Raji (cell line): Measurements from ENCODE around the gene GSC2.

Source experiments
- POLR2A ChIP-seq: IDR thresholded peaks from 2 replicates; pipeline ENCODE4 v1.6.1; 2011; ENCODE audit warnings: low read depth, low read length, control low read depth; ENCODE audit not compliant: insufficient read depth

GSC2 gene

DNA sequence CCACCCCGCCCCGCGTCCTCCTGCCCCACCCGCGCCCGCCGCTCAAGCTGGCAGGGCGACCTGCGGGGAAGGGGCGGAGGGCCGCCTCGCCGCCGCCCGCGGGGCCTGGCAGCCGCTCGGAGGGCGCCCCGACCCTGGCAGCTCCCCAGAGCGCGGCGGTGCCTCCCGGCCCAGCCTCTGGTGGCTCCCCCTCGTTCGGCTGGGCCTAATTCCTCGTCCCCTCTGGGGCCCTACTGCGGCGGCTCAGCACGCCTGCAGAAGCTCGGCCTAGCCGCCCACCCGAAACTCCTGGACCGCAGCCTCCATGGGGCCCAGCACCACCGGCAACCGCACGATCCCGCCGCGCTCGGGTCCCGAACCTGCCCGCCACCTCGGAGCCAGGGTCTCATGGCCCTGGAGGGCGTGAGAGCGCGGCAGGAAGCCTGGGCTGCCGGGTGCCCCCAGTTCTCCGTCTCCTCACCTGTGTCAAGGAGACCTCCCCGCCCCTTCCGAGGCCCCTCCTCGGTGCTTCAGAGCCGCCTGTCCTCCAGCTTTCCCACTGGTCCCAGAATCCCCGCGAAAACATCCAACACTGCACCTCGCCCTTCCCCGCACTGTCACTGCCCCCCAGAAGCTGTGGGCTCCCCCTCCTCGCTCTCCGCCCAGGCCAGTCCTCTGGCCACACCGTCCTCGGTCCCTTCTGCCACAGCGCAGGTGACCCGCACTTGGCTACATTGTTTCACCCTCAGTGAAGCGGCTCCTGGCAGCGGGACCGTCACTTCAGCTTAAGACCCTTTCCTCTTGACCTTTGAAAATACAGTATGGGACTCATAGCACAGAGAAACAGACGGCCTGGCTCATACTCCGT is 613 bp upstream of the GSC2 start:
- TF ChIP-seq POLR2A = no peak

DNA sequence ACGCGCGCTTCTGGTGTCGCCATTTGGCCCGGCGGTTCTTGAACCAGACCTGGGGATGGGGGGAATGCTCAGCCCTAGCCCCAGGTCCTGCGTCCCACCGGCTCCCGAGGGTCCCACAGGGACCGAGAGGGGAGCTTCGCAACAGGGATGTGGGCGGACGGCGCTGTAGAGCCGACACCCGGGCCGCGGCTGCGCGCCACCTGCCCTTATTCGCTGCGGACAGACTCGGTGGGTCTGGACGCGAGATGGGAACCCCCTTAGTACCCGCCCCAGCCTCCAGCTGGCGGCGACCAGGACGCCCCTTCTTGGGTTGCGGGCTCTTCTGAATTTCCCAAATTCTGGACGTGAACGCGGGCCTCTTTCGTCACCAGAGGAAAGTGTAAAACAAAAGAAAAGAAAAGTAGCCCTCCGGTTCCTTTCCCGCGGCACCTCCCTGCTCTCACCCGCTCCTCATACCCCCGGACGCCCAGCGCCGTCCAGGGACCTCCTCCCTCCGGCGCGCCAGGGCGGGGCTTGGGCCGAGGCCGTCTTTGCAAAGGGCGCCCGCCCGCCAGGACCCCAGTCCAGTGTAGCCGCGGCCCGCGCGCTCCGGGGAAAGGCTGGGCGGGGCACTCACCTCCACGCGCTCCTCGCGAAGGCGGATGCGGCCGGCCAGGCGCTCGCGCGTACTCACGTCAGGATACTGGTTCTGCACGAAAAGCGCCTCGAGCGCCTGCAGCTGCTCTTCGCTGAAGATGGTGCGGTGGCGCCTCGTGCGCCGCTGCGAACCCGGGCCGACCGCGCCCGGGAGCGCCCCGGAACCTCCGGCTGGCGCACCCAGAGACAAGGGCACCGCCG is 827 bp downstream of the GSC2 start:
- TF ChIP-seq POLR2A = no peak

DNA sequence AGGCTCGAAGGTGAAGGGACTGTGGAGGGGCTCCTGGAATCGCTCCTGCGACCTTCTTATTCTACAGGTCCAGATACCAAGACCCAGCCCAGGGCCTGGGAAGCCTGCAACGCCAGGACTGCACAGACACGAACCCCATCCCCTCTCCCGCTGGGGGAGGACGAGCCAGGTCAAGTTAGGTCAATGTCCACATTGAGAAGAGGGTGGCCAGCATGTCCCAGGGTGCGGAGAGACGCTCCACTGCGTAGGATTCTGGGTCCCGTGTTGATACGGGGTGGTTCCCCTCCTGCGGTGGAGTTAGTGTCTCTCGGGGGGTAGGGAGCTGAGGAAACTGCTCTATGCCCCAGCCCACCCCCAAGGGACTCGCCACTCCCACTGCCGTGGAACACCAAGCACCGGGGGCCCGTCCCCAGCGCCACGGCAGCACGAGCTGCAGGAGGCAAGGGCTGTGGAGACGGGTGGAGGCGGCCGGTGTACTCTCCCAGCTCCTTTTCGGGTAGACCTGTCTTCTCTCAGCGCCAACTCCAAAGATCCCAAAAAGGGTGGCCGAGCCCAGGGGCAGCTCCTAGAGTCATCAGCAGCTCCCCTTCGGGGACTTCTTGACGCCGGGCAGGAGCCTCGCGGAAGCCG is 1.6 kb downstream of the GSC2 start:
- TF ChIP-seq POLR2A = no peak

DNA sequence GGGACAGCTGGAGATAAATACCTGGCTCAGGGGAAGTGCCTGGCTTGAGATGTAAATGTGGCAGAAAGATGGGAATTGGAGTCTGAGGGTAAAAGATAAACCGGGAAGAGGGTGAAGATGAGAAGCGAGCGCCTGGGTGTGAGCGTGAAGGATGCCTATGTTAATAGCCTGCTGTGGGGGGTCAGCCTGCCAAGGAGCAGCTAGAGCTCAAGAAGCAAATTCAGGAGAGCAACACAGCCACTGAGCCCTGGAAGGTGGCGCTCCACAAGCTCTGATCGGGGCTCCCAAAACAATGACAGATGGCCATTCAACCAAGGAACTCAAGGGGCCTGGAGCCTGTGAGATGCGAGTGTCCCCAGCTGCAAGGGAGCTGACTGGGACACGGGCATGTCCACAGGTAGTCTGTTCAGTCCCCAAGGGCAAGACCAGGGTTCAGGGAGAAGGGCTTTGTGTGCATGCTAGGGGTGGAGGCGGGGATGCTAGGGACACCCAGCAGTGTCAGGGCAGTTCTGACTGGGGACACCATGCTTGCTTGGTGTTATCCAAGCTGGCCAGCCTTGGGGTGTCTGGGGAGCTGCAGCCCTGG is 2.8 kb downstream of the GSC2 start:
- no peak for TF ChIP-seq POLR2A

DNA sequence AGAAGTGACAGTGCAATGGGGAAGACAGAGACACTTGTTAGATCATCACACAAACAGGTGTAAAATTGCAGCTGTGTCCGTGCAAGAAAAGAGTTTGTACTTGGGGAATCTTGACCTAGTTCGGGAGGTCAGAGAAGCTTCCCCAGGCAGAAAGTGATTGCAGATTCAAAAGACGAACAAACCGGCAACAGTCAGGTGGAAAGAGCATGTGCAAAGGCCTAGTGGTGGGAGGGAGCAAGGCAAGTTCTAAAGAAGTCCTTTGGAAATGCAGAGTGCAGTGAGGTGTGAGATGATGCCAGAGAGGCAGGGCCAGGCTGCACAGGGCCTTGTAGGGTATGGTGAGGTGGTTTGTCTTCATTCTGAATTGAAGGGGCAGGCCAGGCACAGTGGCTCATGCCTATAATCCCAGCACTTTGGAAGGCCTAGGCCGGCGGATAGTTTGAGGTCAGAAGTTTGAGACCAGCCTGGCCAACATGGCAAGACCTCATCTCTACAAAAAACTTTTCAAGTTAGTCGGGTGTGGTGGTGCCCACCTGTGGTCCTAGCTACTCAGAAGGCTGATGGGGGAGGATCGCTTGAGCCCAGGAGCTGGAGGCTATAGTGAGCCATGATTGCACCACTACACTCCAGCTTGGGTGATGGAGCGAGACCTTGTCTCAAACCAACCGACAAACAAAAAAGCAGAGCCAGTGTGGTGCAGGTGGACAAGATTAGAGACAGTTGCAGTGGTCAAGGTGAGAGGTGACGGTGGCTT is 3.7 kb downstream of the GSC2 start:
- no peak for TF ChIP-seq POLR2A

DNA sequence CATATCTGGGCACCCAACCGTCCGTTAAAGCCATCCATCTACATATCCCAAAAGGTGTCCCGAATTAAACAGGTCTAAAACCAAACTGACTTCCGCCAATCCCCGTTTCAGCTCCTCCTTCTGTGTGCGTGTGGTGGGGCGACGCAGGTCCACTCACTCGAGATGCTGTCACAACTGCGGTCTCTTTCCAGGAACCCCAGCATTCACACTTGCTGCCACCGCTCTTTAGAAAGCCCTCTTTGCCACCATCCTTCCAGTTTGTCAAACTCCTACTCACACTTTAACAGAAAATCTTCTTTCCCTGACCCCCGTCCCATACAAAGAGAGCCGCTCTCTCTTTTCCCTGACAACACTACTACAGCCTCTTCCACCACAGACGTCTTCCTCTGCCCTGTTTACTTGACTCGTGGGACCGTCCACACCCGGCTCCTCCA is 6.1 kb downstream of the GSC2 start:
- TF ChIP-seq POLR2A = no peak

DNA sequence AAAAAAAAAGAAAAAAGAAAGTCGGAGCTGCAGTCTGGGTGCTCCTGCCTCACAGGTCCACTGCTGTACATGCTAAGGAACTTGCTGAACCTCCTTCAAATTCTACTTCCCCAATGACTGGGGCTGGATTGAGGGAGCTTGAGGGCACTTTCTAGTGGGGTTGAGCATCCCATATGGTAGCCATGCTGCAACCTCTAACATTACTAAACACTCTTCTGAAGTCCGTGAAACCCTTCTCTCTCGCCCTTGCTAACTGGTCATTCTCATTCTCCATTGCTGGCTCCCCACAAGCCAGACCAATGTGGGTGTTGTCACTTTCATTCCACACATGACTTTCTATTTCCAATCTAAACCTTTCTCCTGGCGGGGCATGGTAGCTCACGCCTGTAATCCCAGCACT is 6.9 kb downstream of the GSC2 start:
- no peak for TF ChIP-seq POLR2A

DNA sequence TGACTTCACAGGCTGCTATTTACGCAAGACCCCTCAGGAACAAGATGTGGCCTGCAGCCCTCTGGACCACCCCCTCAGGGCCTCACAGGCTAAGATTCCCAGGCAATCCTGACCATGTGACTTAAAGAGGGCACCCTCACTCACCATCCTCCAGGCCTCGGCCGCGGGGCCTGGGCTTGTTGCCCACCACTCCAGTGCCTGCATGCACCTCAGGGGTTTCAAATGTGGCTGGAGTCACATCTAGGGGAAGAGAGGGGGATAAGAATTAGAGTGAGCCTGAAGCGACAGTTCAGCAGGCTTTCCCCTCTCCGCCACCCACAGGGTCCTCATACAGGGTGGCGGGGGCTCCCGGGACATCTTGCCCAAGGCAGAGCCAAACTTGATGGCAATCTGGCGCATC is 7.7 kb downstream of the GSC2 start:
- TF ChIP-seq POLR2A = no peak

DNA sequence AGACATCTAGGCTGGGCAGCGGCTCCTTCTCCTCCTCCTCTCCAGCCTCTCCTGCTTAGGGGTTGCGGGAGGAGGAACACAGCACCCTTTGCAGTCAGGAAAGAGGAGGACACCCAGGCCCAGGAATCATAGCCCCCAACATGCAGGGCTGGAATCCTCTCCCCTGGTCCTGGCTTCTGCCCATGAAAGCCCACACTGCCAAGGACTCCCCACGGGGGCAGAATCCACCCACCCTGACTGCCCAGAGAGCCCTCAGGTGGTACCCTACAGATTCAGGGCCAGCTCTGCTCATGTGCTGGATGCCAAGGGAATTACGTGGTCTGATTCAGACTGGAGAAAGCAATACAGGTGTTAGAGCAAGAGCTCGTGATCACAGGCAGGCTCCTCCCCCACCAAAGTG is 10.1 kb downstream of the GSC2 start:
- no peak for TF ChIP-seq POLR2A

DNA sequence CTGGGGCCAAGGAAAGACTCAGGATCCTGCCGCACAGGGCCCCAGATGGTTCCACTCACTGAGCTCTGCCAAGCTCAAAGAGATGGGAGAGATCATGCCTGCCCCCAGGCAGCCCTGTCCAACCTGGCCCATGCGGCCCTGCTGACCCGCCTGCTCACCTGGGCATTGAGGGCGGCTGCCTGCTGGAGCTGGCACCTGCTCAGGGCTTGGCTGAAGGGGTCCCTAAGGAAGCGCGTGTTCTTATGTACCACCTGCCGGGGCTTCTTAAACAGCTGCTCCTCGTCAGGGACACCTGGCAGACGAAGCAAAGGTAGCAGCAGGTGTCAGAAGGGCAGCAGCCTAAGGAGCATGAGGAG is 11.1 kb downstream of the GSC2 start:
- TF ChIP-seq POLR2A = no peak

DNA sequence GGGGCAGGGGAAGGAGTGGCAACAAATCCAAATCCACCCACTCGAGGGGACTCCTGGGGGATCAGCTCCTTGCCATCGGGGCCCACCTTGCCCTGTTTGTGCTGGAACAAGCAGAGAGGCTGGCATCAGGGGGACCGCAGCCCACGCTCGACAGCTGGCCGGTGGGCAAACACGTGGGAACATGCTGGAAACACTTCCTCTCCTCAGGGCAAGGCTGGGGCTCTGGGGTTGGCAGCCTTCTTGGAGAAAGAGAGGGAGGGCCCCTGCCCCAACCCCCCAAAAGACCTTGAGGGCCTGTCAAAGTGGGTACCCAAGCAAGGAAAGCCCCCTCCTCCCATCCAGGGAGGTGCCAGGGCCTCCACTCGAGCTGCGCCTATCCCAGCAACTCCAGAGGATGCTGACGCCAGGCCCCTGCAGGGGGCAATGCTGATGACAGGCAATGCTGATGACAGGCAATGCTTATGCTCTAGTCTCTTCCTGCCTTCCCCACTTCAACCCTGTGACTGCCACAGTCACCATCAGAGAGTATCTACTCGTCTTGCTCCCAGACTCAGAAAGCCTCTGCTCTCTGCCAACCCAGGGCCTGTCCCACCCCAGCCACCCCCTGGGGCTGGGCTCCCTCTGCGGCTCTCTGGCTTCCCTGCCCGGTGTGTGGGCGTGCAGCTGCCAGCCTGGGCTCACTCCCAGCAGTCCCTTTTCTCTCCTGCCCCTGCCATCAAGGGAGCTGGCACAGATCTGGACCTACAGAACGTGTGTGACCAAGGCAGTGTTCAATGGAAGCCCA is 11.7 kb downstream of the GSC2 start:
- TF ChIP-seq POLR2A = no peak

DNA sequence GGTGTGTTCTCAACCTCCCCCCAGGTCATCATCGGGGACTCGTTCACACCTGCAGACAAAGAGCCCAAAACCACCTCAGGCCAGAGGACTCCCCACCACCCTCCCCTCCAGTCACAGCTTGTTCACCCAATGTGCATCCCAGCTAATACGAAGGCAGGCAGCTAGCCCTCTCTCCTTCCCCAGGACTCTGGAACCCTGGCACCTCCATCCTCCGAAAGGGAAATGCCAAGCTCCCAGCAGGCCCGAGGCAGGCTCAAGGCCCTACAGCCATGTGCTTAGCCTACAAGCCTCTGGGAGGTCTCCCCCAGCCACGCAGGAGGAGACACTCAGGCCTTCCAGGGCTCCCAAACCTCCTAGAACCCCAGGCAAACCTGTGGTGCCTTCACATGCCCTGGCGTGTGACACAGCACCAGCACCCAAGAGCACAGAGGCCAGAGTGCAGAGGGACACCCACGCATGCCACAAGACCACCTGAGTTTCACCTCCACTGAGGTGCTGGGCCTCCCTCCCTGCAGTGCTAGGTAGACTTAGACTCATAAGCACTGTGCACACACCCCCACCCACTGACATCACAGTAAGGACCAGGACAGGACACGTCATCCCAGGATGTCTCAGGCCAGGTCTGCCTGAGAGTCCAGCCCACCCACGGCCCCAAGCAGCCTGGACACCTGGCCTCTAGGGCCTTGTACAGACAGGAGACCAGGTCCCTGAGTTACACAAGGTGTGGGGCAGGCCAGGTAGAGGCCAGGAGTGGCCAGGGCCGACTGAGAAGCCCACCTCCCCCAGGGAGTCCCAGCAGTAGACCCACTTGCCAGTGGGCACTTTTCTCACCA is 12.5 kb downstream of the GSC2 start:
- no peak for TF ChIP-seq POLR2A

DNA sequence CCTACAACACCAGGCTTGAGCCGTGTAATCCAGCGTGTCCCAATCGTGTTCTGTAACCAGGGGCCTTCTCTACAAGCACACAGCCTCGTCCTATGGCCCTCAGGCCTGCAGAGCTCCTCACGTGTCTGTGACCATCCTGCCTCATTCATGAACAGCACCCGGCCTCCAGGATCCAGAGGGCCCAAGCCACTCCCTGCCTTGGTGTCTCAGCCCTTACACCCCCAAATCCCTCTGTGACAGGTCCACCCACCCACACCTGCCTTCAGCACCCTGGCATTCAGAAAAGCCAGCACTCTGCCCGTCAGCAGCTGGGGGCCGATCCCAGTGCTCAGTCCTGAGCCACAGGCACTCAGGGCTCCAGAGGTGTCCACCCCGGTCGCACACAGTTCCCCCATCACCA is 13.2 kb downstream of the GSC2 start:
- TF ChIP-seq POLR2A = no peak
